ENCODE results near the gene WDR64.

Gene WDR64

GRCh38 chr1:241637046-241637590 lies 15.0 kb upstream of the WDR64 start:
- TF ChIP-seq CTCF (IDR thresholded peaks at IDR 0.05; ENCODE audit: low read depth, low read length, missing control alignments), result no peak
- in situ Hi-C loops (cut with HindIII; ENCODE audit: low sequenced_read_pairs), result no loop called here
- no peak overlapping the region for H3K4me3 ChIP-seq (ENCODE audit: low read depth, low read length)
- DNase-seq (ENCODE audit: low read depth), result no peak

GRCh38 chr1:241637604-241638003 lies 14.5 kb upstream of the WDR64 start:
- DNase-seq (ENCODE audit: low read depth), result no peak
- in situ Hi-C loops (cut with HindIII; ENCODE audit: low sequenced_read_pairs), result no loop called here
- no peak for TF ChIP-seq CTCF (IDR thresholded peaks at IDR 0.05; ENCODE audit: low read depth, low read length, missing control alignments)
- peak overlapping the region; percentile 87 for H3K4me3 ChIP-seq (ENCODE audit: low read depth, low read length)

GRCh38 chr1:241638099-241638682 lies 13.9 kb upstream of the WDR64 start:
- DNase-seq (ENCODE audit: low read depth), result no peak
- in situ Hi-C loops (cut with HindIII; ENCODE audit: low sequenced_read_pairs), result no loop called here
- H3K4me3 ChIP-seq (ENCODE audit: low read depth, low read length), result peak overlapping the region; percentile 87
- no peak for TF ChIP-seq CTCF (IDR thresholded peaks at IDR 0.05; ENCODE audit: low read depth, low read length, missing control alignments)

- H3K4me3 ChIP-seq (ENCODE audit: low read depth, low read length), result peak overlapping the region; percentile 87
- no peak for DNase-seq (ENCODE audit: low read depth)
- TF ChIP-seq CTCF (IDR thresholded peaks at IDR 0.05; ENCODE audit: low read depth, low read length, missing control alignments), result no peak
- in situ Hi-C loops (cut with HindIII; ENCODE audit: low sequenced_read_pairs), result no loop called here
These were observed 13.0 kb upstream of the WDR64 start for GRCh38 chr1:241638909-241639622.

DNA sequence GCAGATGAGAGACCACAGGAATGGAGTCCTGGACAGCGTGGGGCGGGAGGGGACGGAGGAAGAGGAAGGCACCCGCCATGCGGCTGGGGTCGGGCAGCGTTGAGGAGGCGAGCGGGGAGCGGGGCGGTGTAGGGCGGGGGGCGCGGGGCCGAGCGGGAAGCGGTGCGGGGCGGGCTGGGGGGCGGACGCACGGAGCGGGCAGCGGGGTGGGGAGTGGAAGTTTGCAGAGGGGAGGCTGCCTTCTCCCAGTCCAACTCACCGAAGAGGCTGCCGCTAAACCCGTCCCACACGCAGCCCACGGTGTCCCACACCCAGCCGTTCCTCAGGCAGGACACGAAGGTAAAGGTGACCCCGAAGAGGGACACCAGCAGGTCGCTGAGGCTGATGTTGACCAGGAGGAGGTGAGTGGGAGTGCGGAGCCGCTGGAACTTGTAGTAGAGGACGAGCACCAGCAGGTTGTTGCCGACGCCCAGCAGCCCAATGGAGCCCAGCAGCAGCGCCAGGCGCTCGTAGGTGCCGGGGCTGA lies 12.4 kb upstream of the WDR64 start:
- in situ Hi-C loops (cut with HindIII; ENCODE audit: low sequenced_read_pairs), result no loop called here
- peak overlapping the region; percentile 87 for H3K4me3 ChIP-seq (ENCODE audit: low read depth, low read length)
- no peak for DNase-seq (ENCODE audit: low read depth)
- peak; percentile 4 for TF ChIP-seq CTCF (IDR thresholded peaks at IDR 0.05; ENCODE audit: low read depth, low read length, missing control alignments)

DNA sequence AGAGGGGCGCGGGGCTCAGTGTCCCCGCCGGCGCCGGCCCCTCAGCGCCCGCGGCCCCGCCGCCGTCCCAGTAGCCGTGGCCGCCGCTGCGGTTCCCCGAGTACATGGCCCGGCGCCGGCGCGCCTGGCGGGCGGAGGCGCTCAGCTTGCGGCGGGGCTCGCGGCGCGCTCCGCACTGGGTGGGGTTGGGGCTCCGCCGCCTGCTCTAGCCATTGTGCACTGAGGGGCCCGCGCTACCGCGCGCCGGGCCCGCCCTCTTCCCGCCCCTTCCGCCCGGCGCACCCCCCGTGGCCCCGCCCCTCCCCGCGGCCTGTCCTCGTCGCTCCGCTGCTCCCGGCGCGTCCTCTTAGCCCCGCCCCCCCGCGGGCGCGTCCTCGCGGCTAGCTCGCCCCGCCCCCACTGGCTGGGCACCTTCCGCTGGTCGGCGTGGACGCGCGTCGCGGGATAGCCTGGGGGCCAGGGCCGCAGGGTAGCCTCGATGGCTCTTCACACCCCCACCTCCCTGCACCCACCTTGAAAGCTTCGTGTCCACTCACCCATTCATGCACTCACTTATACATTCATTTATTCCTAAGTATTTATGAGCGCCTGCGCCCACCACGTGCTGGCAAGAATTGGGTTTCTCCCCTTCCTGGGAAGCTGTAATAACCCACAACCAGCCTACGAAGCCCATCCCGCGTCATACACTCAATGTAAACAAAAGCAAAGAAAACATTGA lies 11.8 kb upstream of the WDR64 start, which contains the start of the genes CHML and OPN3:
CHML (minus strand) TSS at position 221 of the 718 bp plus-strand sequence. CDS start 4,603 bp downstream, outside the sequence.
OPN3 (minus strand) TSS at position 221 of the 718 bp plus-strand sequence; CDS start at position 106, 115 bp downstream.
- DNase-seq (ENCODE audit: low read depth), result peak; percentile 39
- H3K4me3 ChIP-seq (ENCODE audit: low read depth, low read length), result peak within 1 kb of the TSS; percentile 87
- in situ Hi-C loops (cut with HindIII; ENCODE audit: low sequenced_read_pairs), result no loop called here
- TF ChIP-seq CTCF (IDR thresholded peaks at IDR 0.05; ENCODE audit: low read depth, low read length, missing control alignments), result no peak
